GM18861 (cell line): Measurements from ENCODE around the gene UCN2.

Source experiments
- ATAC-seq: cut with Tn5 transposase; IDR thresholded peaks from one replicate; pipeline ENCODE4 v1.9.1; 2021; ENCODE audit not compliant: unreplicated experiment

Gene UCN2

GRCh38 chr3:48563382-48563918, at the start of gene UCN2:
Gene UCN2, minus strand, starts transcription at chr3:48563781. Its CDS starts 657 bp downstream, at chr3:48563124.
- ATAC-seq: no peak

DNA sequence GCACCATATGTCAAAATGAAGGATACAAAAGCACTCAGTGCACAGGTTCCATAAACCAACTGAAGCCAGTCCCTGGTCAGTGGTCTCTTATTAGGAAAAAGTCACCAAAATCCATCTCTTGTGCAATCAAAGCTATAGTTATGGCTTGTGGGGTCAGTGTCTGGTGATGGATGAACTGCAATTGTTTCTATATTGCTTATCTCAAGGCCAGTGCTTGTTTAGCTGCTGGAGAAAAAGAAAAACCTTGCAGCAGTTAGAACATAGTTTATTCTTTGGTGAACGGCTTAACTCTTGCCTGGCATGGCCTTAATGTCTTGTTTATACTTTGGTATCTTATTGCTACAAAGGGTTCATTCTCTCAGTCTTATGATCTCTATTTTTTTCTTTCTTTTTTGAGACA, 48.7 kb upstream of the UCN2 start:
- no peak for ATAC-seq

GRCh38 chr3:48609088-48610005, 45.8 kb upstream of the UCN2 start, which contains the start of gene UQCRC1:
Gene UQCRC1, minus strand, starts transcription at chr3:48609646. Its CDS starts 26 bp downstream, at chr3:48609620.
- ATAC-seq: peak; percentile 94

- no peak for ATAC-seq
These were observed 43.9 kb upstream of the UCN2 start for GRCh38 chr3:48607519-48607918.

DNA sequence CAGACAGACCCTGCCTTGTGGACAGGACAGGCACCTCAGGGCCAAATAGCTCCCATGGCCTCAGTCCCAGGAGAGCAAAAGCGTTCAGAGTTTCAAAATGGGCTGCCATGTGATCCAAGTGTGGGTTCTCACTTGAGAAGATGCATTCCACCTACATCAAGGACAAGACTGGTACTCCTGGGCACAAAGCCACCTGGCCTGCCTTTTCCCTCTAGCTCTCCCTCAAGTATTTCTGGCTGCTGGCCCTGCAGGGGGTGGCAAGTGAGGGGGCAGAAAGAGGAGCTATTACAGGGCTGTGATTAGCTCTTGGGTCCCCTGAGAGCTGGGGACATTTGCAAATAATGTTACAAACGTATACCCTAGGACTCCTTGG, 38.0 kb upstream of the UCN2 start:
- no peak for ATAC-seq

GRCh38 chr3:48600711-48601621, 37.4 kb upstream of the UCN2 start:
- no peak for ATAC-seq

GRCh38 chr3:48599509-48600285, 36.1 kb upstream of the UCN2 start:
- ATAC-seq: no peak

DNA sequence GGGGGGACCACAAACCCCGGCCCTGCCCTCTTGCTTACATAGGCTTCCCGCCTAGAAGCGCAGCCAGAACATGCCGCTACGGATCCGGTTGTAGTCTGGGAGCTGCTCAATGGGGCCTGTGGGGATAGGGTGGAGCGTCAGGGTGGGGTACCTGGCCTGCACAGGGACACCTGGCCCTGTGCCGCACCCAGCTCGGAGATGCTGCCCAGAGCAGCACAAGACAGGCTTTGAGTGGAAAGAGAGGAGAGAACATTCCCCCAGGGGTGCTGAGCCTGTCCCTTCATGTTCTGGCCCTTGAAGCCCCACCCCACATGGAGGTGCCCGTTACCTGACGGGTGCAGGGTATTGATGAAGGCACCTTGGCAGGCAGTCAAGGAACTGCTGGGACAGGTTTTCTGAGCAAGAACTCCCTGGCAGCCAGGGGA, 35.5 kb upstream of the UCN2 start:
- ATAC-seq: no peak

DNA sequence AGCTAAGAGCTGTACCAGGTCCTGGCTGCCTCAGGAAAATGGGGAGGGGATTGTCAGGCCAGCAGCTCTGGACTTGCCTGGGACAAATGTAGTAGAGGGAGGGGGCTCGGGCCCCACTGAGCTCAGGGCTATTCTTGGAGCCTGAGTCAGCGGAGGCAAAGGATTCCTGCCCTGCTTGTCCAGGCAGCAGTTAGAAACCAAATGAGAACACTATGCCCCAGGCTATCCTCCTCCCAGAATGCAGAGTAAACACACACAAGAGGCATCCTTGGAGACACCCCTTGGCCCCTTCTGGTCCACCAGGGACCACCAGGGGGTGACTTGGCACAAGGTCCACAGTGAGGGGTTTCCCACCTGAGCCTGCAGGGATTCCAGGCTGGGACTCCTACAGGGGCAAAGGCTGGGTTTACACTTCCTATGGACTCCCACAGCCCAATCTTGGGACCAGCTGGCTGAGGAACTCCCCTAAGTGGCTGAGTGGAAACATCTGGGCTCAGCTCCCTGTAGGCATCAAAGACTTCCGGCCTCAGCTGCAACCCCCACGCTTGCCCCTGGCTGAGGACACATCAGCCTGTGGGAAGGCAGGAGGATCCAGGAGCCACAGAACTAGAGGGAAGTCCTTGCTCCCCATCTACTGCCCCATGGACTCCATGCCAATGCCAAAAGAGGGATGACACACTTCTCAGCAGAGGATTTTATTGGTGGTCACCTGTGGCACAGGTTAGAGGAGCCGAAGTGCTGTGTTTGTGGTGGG, 34.9 kb upstream of the UCN2 start:
- ATAC-seq: no peak

DNA sequence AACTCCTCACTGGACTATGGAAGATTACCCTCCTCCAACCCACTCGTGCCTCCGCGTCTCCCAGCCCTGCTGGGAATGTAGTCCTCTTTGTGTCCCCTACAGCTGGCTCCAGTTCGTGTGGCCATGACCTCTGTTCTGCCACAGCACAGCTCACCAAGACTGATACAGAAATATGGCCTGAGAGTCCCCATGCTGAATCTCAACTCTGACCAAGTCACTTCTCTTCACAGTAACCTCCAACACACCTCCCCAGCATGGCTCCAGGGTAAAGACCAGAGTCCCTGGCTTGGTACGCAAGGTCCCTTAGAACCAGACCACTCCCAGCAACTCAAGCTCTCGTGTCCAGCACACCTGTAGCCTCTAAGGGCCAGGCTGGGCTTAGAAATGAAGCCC, 33.8 kb upstream of the UCN2 start:
- no peak for ATAC-seq

- ATAC-seq: no peak
These were observed 33.3 kb upstream of the UCN2 start for GRCh38 chr3:48596676-48597407.

DNA sequence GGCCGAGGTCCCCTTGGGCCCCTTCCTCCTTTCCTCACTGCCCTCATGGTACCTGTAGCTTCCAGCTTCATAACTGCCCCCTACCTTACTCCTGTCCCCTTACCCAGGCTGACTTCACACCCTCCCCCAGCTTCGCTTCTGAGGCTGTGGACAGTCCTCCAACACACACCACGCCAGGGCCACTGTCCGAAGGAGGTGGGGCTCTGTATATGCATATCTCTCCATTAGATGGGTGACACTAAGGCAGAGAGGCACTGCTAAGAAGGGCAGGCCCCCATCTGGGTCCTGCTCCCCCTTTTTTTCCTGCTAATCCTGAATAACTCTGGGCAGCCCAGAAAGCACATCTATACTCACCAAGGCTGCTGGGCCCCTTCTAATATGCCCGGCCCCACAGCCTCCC, 32.6 kb upstream of the UCN2 start:
- ATAC-seq: no peak

DNA sequence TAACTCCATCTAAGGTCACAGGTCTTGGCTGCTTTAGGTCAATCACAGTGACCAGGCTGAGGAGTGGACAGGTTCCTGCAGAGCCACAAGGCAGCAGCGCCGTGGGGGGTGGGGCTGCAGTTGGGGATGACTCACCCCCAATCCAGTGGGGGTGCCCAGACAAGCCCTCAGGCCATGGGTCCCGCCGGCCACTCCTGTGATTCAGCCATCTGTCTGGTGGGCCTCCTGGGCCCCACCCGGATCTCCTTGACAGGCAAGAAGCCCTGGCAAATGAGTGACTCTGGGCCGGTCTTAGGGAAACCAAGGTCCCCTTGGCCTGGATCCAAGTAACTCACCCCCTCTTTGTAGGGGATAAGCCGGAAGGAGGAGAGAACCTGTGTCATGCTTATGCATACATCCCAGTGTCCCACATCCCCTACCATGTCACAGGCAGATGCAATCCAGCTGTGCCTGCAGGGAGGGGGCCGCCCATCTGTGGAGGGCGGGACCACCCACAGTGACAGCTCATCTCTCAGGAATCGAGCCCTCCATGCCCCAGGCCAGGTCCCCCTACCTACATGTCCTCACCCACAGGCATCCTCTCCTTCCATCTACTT, 32.0 kb upstream of the UCN2 start:
- ATAC-seq: no peak

- ATAC-seq: no peak
These were observed 31.5 kb upstream of the UCN2 start, which contains the start of gene COL7A1 for GRCh38 chr3:48595075-48595525. Gene COL7A1, minus strand, starts transcription at chr3:48595329. Its CDS starts 170 bp downstream, at chr3:48595159.

GRCh38 chr3:48594417-48595049, 31.0 kb upstream of the UCN2 start:
- no peak for ATAC-seq

DNA sequence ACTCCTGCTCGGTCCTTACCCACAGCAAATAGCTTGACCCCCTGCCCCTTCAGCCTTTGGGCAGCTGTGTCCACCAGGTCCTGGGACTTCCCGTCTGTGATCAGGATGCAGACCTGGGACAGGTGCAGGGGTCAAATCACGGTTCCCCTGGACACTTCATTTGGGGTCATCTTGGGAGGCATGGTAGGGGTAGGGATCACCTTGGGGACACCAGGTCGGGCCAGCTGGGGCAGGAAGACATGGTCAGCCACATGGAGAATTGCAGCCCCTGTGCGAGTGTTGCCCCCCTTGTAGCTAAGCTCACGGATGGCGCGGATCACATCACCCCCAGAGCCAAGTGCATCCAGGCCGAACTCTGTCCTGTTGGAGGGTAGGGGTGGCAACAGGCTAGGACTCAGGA, 29.8 kb upstream of the UCN2 start:
- no peak for ATAC-seq

- no peak for ATAC-seq
These were observed 29.0 kb upstream of the UCN2 start for GRCh38 chr3:48592519-48593087.
